ENCODE results near the gene C11orf98. TPM values are rescaled to one million over a fixed set of nuclear protein-coding genes. Genes with fewer than 3 reads are reported as not detected.

C11orf98 gene
- 24.8 and 29.4 TPM in 2 replicates for total RNA-seq

GRCh38 chr11:62665075-62665598 lies at the start of gene C11orf98, which contains the start of gene CSKMT:
C11orf98 (minus strand) TSS chr11:62665210; CDS start chr11:62665169, 41 bp downstream.
CSKMT (plus strand) TSS chr11:62665312; CDS start chr11:62665880, 568 bp downstream.

GRCh38 chr11:62707277-62707861 lies 42.4 kb upstream of the C11orf98 start, which contains the start of the genes BSCL2 and GNG3:
BSCL2 (minus strand) TSS chr11:62707424; CDS start chr11:62707195, 229 bp downstream.
GNG3 (plus strand) TSS chr11:62707676; CDS start chr11:62708296, 620 bp downstream.

GRCh38 chr11:62689421-62690183 lies 24.6 kb upstream of the C11orf98 start, which contains the start of gene LRRN4CL:
LRRN4CL (minus strand) TSS chr11:62689530; CDS start chr11:62688508, 1,022 bp downstream.

GRCh38 chr11:62678770-62679696 lies 14.0 kb upstream of the C11orf98 start, which contains the start of gene UBXN1:
UBXN1 (minus strand) TSS chr11:62679073; CDS start chr11:62678923, 150 bp downstream.

GRCh38 chr11:62671608-62672389 lies 6.8 kb upstream of the C11orf98 start, which contains the start of the genes LBHD1 and UQCC3:
LBHD1 (minus strand) TSS chr11:62672267; CDS start chr11:62670031, 2,236 bp downstream.
UQCC3 (plus strand) TSS chr11:62671673; CDS start chr11:62671746, 73 bp downstream.

GRCh38 chr11:62645946-62646824 lies 18.8 kb downstream of the C11orf98 start, which contains the start of gene GANAB:
GANAB (minus strand) TSS chr11:62646613; CDS start chr11:62646599, 14 bp downstream.

GRCh38 chr11:62621567-62622470 lies 43.2 kb downstream of the C11orf98 start, which contains the start of gene B3GAT3:
B3GAT3 (minus strand) TSS chr11:62621986; CDS start chr11:62621947, 39 bp downstream.

Small RNA genes within 50 kb of the gene (small RNA-seq; reads per million reads assigned to genes)
- not detected for gene SNORA57

Other genes starting within 250 kb of the C11orf98 start
- not detected in 2 replicates for gene SCGB1A1, start 246.2 kb downstream of the C11orf98 start, total RNA-seq
- gene AHNAK, start 118.4 kb downstream of the C11orf98 start, total RNA-seq, result 800 and 1,162 TPM in 2 replicates
- gene EEF1G, start 91.3 kb downstream of the C11orf98 start, total RNA-seq, result 828 and 1,333 TPM in 2 replicates
- 4.8 and 7.6 TPM in 2 replicates for gene TUT1, start 73.7 kb downstream of the C11orf98 start, total RNA-seq
- 95.2 and 143 TPM in 2 replicates for gene MTA2, start 63.3 kb downstream of the C11orf98 start, total RNA-seq
- gene EML3, start 52.4 kb downstream of the C11orf98 start, total RNA-seq, result 22.0 and 25.6 TPM in 2 replicates
- gene ROM1, start 52.0 kb downstream of the C11orf98 start, total RNA-seq, result 3.1 and 4.4 TPM in 2 replicates
- 28.0 and 42.3 TPM in 2 replicates for gene B3GAT3, start 43.2 kb downstream of the C11orf98 start, total RNA-seq
- gene GANAB, start 18.6 kb downstream of the C11orf98 start, total RNA-seq, result 178 and 191 TPM in 2 replicates
- gene INTS5, start 11.9 kb downstream of the C11orf98 start, total RNA-seq, result 30.5 and 34.8 TPM in 2 replicates
- 8.5 and 17.6 TPM in 2 replicates for gene CSKMT, start 102 bp upstream of the C11orf98 start, total RNA-seq
- gene UQCC3, start 6.5 kb upstream of the C11orf98 start, total RNA-seq, result 7.8 and 9.2 TPM in 2 replicates
- gene LBHD1, start 7.1 kb upstream of the C11orf98 start, total RNA-seq, result 8.0 and 8.5 TPM in 2 replicates
- gene UBXN1, start 13.9 kb upstream of the C11orf98 start, total RNA-seq, result 70.6 and 99.2 TPM in 2 replicates
- gene LRRN4CL, start 24.3 kb upstream of the C11orf98 start, total RNA-seq, result 16.4 and 38.2 TPM in 2 replicates
- 36.0 and 43.4 TPM in 2 replicates for gene BSCL2, start 42.2 kb upstream of the C11orf98 start, total RNA-seq
- not detected in 2 replicates for gene GNG3, start 42.5 kb upstream of the C11orf98 start, total RNA-seq
- gene HNRNPUL2, start 62.2 kb upstream of the C11orf98 start, total RNA-seq, result 9.9 and 12.5 TPM in 2 replicates
- gene TTC9C, start 63.3 kb upstream of the C11orf98 start, total RNA-seq, result 32.3 and 36.0 TPM in 2 replicates
- 12.3 and 13.6 TPM in 2 replicates for gene ZBTB3, start 89.0 kb upstream of the C11orf98 start, total RNA-seq
- gene POLR2G, start 96.4 kb upstream of the C11orf98 start, total RNA-seq, result 44.4 and 55.5 TPM in 2 replicates
- 14.7 and 19.5 TPM in 2 replicates for gene TAF6L, start 106.2 kb upstream of the C11orf98 start, total RNA-seq
- gene TMEM179B, start 122.2 kb upstream of the C11orf98 start, total RNA-seq, result 25.0 and 38.9 TPM in 2 replicates
- gene TMEM223, start 126.8 kb upstream of the C11orf98 start, total RNA-seq, result 15.8 and 18.4 TPM in 2 replicates
- gene NXF1, start 140.2 kb upstream of the C11orf98 start, total RNA-seq, result 24.2 and 26.1 TPM in 2 replicates
- 31.5 and 36.0 TPM in 2 replicates for gene STX5, start 166.8 kb upstream of the C11orf98 start, total RNA-seq
- not detected in 2 replicates for gene TEX54, start 167.6 kb upstream of the C11orf98 start, total RNA-seq
- gene WDR74, start 174.4 kb upstream of the C11orf98 start, total RNA-seq, result 63.9 and 71.0 TPM in 2 replicates
- 130 and 160 TPM in 2 replicates for gene SLC3A2, start 215.7 kb upstream of the C11orf98 start, total RNA-seq

Measured in subcutaneous preadipocyte (primary cell).